H1 (cell line): ENCODE data around the gene ANGPTL8. TPM values are rescaled to one million over a fixed set of nuclear protein-coding genes. Genes with fewer than 3 reads are reported as not detected.

Experiments used
- CTCF ChIA-PET: fragments of 300-600 bp; sonication (Branson Sonifier 250); formaldehyde crosslinking; loops from one replicate; lab custom pipeline; 2021; ENCODE audit not compliant: partially characterized antibody; lab: Charles Lee
- POLR2A ChIA-PET: fragments of 300-600 bp; sonication (Branson Sonifier 250); formaldehyde crosslinking; loops from one replicate; lab custom pipeline; 2021; ENCODE audit warnings: inconsistent platforms; ENCODE audit not compliant: partially characterized antibody; lab: Charles Lee
- DNase-seq, 2 experiments: peaks; one replicate each; pipeline versions ENCODE4 v3.0.0 to v3.0.0-alpha.2; 2010 to 2022; ENCODE audit warnings: low spot score in 2 of 2, low read depth in 1 of 2, mixed read lengths in 1 of 2
- FAIRE-seq: peaks from 2 replicates; lab custom pipeline; 2011; peaks lifted over from hg19 to GRCh38; lab: Jason Lieb, UNC
- H2AFZ ChIP-seq: 2 replicates; pipeline ENCODE4 v1.8.1; 2012; ENCODE audit warnings: low read length, inconsistent platforms
- H2AK5ac ChIP-seq: 2 replicates; pipeline ENCODE4 v1.6.1; 2013; ENCODE audit warnings: low read depth, low read length
- H2BK120ac ChIP-seq: replicated peaks from 2 replicates; pipeline ENCODE3; 2013; ENCODE audit warnings: low read depth, low read length, inconsistent platforms
- H2BK12ac ChIP-seq: 2 replicates; pipeline ENCODE4 v1.6.1; 2013; ENCODE audit warnings: low read depth, low read length
- H2BK15ac ChIP-seq: 2 replicates; pipeline ENCODE4 v1.6.1; 2013; ENCODE audit warnings: low read length
- H2BK20ac ChIP-seq: 2 replicates; pipeline ENCODE4 v1.6.1; 2013; ENCODE audit warnings: low read length
- H2BK5ac ChIP-seq: 2 replicates; pipeline ENCODE4 v1.6.1; 2013; ENCODE audit warnings: low read depth, low read length
- H3K14ac ChIP-seq: 2 replicates; pipeline ENCODE4 v1.6.1; 2013; ENCODE audit warnings: inconsistent platforms; ENCODE audit not compliant: insufficient read length
- H3K18ac ChIP-seq: 2 replicates; pipeline ENCODE4 v1.6.1; 2013; ENCODE audit warnings: low read length; ENCODE audit errors: extremely low read depth
- H3K23ac ChIP-seq: 2 replicates; pipeline ENCODE4 v1.6.1; 2013; ENCODE audit warnings: inconsistent platforms; ENCODE audit not compliant: insufficient read length
- H3K23me2 ChIP-seq: 2 replicates; pipeline ENCODE4 v1.6.1; 2013; ENCODE audit warnings: low read depth, low read length
- H3K27ac ChIP-seq: 2 replicates; pipeline ENCODE4 v1.6.1; 2011; ENCODE audit warnings: low read depth, low read length, inconsistent platforms
- H3K27me3 ChIP-seq, 4 experiments: replicated peaks in 1 of 4; 1 replicate in 1 of 4; 2 replicates in 3 of 4; pipeline versions ENCODE4 v1.6.1 to v1.8.1; 2011 to 2013; ENCODE audit warnings: low read length in 3 of 4, mild to moderate bottlenecking in 3 of 4, inconsistent platforms in 2 of 4, mixed read lengths in 2 of 4, moderate library complexity in 1 of 4; ENCODE audit not compliant: control insufficient read depth in 3 of 4, insufficient read depth in 3 of 4; ENCODE audit errors: extremely low read depth in 1 of 4
- H3K36me3 ChIP-seq, 4 experiments: 2 replicates each; pipeline versions ENCODE4 v1.6.1 to v1.8.1; 2011 to 2013; ENCODE audit warnings: mild to moderate bottlenecking in 4 of 4, low read length in 3 of 4, moderate library complexity in 2 of 4, control low read depth in 1 of 4, inconsistent platforms in 1 of 4; ENCODE audit not compliant: insufficient read depth in 4 of 4, control insufficient read depth in 2 of 4
- H3K4ac ChIP-seq: replicated peaks from 2 replicates; pipeline ENCODE3; 2013; ENCODE audit warnings: low read length, low read depth, mixed read lengths, inconsistent platforms; ENCODE audit not compliant: insufficient read length
- H3K4me1 ChIP-seq, 4 experiments: replicated peaks in 1 of 4; 1 replicate in 1 of 4; 2 replicates in 3 of 4; pipeline versions ENCODE4 v1.6.1 to v1.8.1; 2011 to 2013; ENCODE audit warnings: low read length in 3 of 4, inconsistent platforms in 2 of 4, mixed read lengths in 1 of 4; ENCODE audit not compliant: insufficient read depth in 4 of 4, control insufficient read depth in 3 of 4
- H3K4me2 ChIP-seq, 2 experiments: 2 replicates each; pipeline versions ENCODE4 v1.6.1 to v1.8.1; 2011 to 2013; ENCODE audit warnings: low read depth in 2 of 2, low read length in 2 of 2, control low read depth in 1 of 2, inconsistent platforms in 1 of 2, mild to moderate bottlenecking in 1 of 2; ENCODE audit not compliant: insufficient read depth in 1 of 2
- H3K4me3 ChIP-seq, 4 experiments: fragments of 200-600, 300-600 bp in 1 of 4; sonication (generic), shearing (Covaris generic), sonication (Bioruptor Twin) in 1 of 4; 2 replicates each; pipeline versions ENCODE4 v1.5.1 to v1.8.1; 2011 to 2016; ENCODE audit warnings: low read length in 4 of 4, low read depth in 3 of 4, control low read depth in 2 of 4, inconsistent platforms in 2 of 4, mild to moderate bottlenecking in 2 of 4, mixed read lengths in 1 of 4, moderate library complexity in 1 of 4; ENCODE audit not compliant: insufficient read depth in 2 of 4; ENCODE audit errors: extremely low read depth in 1 of 4
- H3K56ac ChIP-seq: replicated peaks from 2 replicates; pipeline ENCODE3; 2013; ENCODE audit warnings: low read depth, mild to moderate bottlenecking, mixed read lengths, low read length, inconsistent platforms; ENCODE audit not compliant: insufficient read length
- H3K79me1 ChIP-seq: 2 replicates; pipeline ENCODE4 v1.6.1; 2013; ENCODE audit warnings: low read depth, low read length, control low read depth
- H3K79me2 ChIP-seq, 2 experiments: 2 replicates each; pipeline versions ENCODE4 v1.6.1 to v1.8.1; 2012 to 2013; ENCODE audit warnings: low read length in 2 of 2, mild to moderate bottlenecking in 2 of 2, inconsistent platforms in 1 of 2; ENCODE audit not compliant: insufficient read depth in 2 of 2, control insufficient read depth in 1 of 2
- H3K9ac ChIP-seq, 4 experiments: replicated peaks in 1 of 4; 1 replicate in 1 of 4; 2 replicates in 3 of 4; pipeline versions ENCODE4 v1.6.1 to v1.8.1; 2011 to 2013; ENCODE audit warnings: low read depth in 3 of 4, low read length in 3 of 4, control low read depth in 2 of 4, mild to moderate bottlenecking in 2 of 4, moderate library complexity in 2 of 4, inconsistent platforms in 1 of 4; ENCODE audit errors: extremely low read depth in 1 of 4
- H3K9me3 ChIP-seq, 2 experiments: 2 replicates each; pipeline versions ENCODE4 v1.6.1 to v1.8.1; 2012 to 2013; ENCODE audit warnings: mild to moderate bottlenecking in 2 of 2, moderate library complexity in 2 of 2, control low read depth in 1 of 2, inconsistent platforms in 1 of 2, low read depth in 1 of 2, low read length in 1 of 2, mixed read lengths in 1 of 2; ENCODE audit not compliant: insufficient read depth in 2 of 2
- H4K20me1 ChIP-seq, 2 experiments: replicated peaks in 1 of 2; 2 replicates each; pipeline versions ENCODE3 to v1.8.1; 2011 to 2013; ENCODE audit warnings: inconsistent platforms in 2 of 2, low read length in 2 of 2, mild to moderate bottlenecking in 1 of 2; ENCODE audit not compliant: insufficient read depth in 2 of 2, control insufficient read depth in 1 of 2
- H4K5ac ChIP-seq: 2 replicates; pipeline ENCODE4 v1.6.1; 2013; ENCODE audit warnings: low read length, low read depth, mixed read lengths, inconsistent platforms; ENCODE audit not compliant: insufficient read length
- H4K8ac ChIP-seq: 2 replicates; pipeline ENCODE4 v1.8.0; 2013; ENCODE audit warnings: mild to moderate bottlenecking, moderate library complexity, low read length, inconsistent platforms; ENCODE audit not compliant: insufficient read depth; ENCODE audit errors: extremely low read depth
- H4K91ac ChIP-seq: replicated peaks from 2 replicates; pipeline ENCODE3; 2013; ENCODE audit warnings: low read length, mixed read lengths, inconsistent platforms; ENCODE audit not compliant: insufficient read length
- CBX8 ChIP-seq: fragments of 300-800, 300-1000 bp; sonication (generic); IDR thresholded peaks from 2 replicates; pipeline ENCODE4 v1.7.1; 2016; ENCODE audit warnings: low read depth, low read length, borderline replicate concordance
- CEBPB ChIP-seq: IDR thresholded peaks from 2 replicates; pipeline ENCODE4 v1.6.1; 2012; ENCODE audit warnings: low read depth, low read length
- EZH2 ChIP-seq: fragments of 200-600 bp; sonication (generic); IDR thresholded peaks from 2 replicates; pipeline ENCODE4 v1.7.1; 2012; ENCODE audit warnings: low read depth, mild to moderate bottlenecking, moderate library complexity, low read length, inconsistent platforms; ENCODE audit not compliant: severe bottlenecking
- HDAC6 ChIP-seq: IDR thresholded peaks from one replicate; pipeline ENCODE4 v1.7.1; 2012; ENCODE audit warnings: low read depth, mild to moderate bottlenecking, inconsistent platforms, low read length, moderate library complexity
- KDM5A ChIP-seq: fragments of 200-600 bp; IDR thresholded peaks from 2 replicates; pipeline ENCODE4 v1.7.1; 2012; ENCODE audit warnings: mild to moderate bottlenecking, low read length, inconsistent platforms, mixed read lengths
- NRF1 ChIP-seq: IDR thresholded peaks from 2 replicates; pipeline ENCODE4 v1.6.1; 2011; ENCODE audit warnings: mild to moderate bottlenecking, low read depth, low read length, improper control_type of control experiment
- POLR2A ChIP-seq, 2 experiments: IDR thresholded peaks; 1 replicate in 1 of 2; 2 replicates in 1 of 2; pipeline ENCODE4 v1.6.1; 2011; ENCODE audit warnings: low read depth in 2 of 2, low read length in 2 of 2, mild to moderate bottlenecking in 2 of 2; ENCODE audit errors: control extremely low read depth in 1 of 2
- POLR2AphosphoS5 ChIP-seq: IDR thresholded peaks from 2 replicates; pipeline ENCODE4 v1.6.1; 2011; ENCODE audit warnings: low read depth, low read length
- SIX5 ChIP-seq: IDR thresholded peaks from 2 replicates; pipeline ENCODE4 v1.6.1; 2011; ENCODE audit warnings: mild to moderate bottlenecking, low read depth, low read length
- TAF1 ChIP-seq: IDR thresholded peaks from 2 replicates; pipeline ENCODE4 v1.6.1; 2011; ENCODE audit warnings: mild to moderate bottlenecking, low read depth, low read length
- WGBS, 2 experiments: shearing (Covaris generic) in 1 of 2; methylation state at CpG; one replicate each; pipeline versions ENCODE4 v1.1.6 to v1.1.7; 2013 to 2015; ENCODE audit warnings: low lambda C conversion rate in 2 of 2, mixed read lengths in 2 of 2, inconsistent platforms in 1 of 2, low coverage in 1 of 2, missing lambda C conversion rate in 1 of 2; ENCODE audit not compliant: insufficient replicate concordance in 2 of 2, insufficient coverage in 1 of 2, insufficient read length in 1 of 2; ENCODE audit errors: extremely low coverage in 1 of 2, missing lambda C conversion rate in 1 of 2; 5-methylcytosine and 5-hydroxymethylcytosine counted together
- polyA plus RNA-seq, 7 experiments: library from polyadenylated mRNA; depleted of rRNA in 3 of 7; stranded (reverse) in 5 of 7; unstranded in 2 of 7; fragments of >200 nt in 5 of 7; fragments of 200-250 nt in 2 of 7; gene quantifications; 1 replicate in 5 of 7; 2 replicates in 1 of 7; 4 replicates in 1 of 7; pipeline versions ENCODE4 v1.2.1 to v1.2.3, GENCODE V29; 2011 to 2013; ENCODE audit warnings: missing spikeins in 2 of 7, mixed read lengths in 2 of 7
- total RNA-seq: library from RNA; stranded (reverse); fragmentation: NEBNext Ultra II Directional; extraction: Animal tissue kit (Norgen Biotek cat#: 25700); gene quantifications from 2 replicates; pipeline ENCODE4 v1.2.1, GENCODE V29; 2021

The ANGPTL8 gene
- total and polyA plus RNA-seq, 2 of the 8 experiments (the other 6 are each of a cell fraction or from before 2014, with no cell fraction given): not detected

DNA sequence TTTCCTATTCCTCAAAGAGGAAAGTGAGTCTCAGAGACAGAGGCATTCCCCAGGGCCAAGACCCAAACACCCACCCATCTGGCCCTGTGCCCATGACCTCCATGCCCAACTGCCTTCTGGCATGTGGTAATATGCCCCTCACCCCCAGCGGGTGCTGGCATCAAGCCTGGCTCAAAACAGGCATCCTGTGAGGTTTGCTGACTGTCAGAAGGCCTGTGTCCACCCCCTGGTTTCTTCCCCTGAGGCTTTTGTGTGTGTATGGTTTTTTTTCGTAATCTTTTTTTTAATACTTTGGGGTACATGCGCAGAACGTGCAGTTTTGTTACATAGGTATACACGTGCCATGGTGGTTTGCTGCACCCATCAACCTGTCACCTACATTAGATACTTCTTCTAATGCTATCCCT, 34.5 kb upstream of the ANGPTL8 start:
- TF ChIP-seq CEBPB: no peak
- no peak for TF ChIP-seq NRF1
- TF ChIP-seq SIX5: no peak
- no peak for TF ChIP-seq POLR2A (IDR thresholded peaks at IDR 0.05; ENCODE audit: control extremely low read depth in 1 of 2, low read depth in 2 of 2, low read length in 2 of 2)
- TF ChIP-seq CBX8: no peak
- TF ChIP-seq EZH2: no peak
- no peak for TF ChIP-seq TAF1
- TF ChIP-seq KDM5A: no peak
- TF ChIP-seq POLR2AphosphoS5: no peak
- no peak for TF ChIP-seq HDAC6
- Histone ChIP-seq H2AK5ac (no peak overlapping the region), H3K27ac (no peak overlapping the region), H3K9me3 (no peaks in the 10 kb centered on the region), H4K8ac (no peak overlapping the region), H2BK120ac (no peak overlapping the region), H3K4ac (no peak overlapping the region), H3K79me2 (no peaks in the 10 kb centered on the region), H3K14ac (no peak overlapping the region), H2BK12ac (no peak overlapping the region), H3K4me2 (no peak overlapping the region), H2BK5ac (no peak overlapping the region), H3K79me1 (no peaks in the 10 kb centered on the region), H3K9ac (no peak overlapping the region), H3K23me2 (no peaks in the 10 kb centered on the region; the same call in 1 of the 2 replicates), H4K20me1 (peaks cover 0 to 3% of the 10 kb centered on the region in 2 experiments), H2BK15ac (no peak overlapping the region), H3K4me1 (no peaks in the 10 kb centered on the region; a peak in 1 of 7 replicates), H3K56ac (no peak overlapping the region), H4K91ac (no peak overlapping the region), H3K23ac (no peak overlapping the region), H3K27me3 (no peaks in the 10 kb centered on the region), H3K4me3 (no peak overlapping the region), H3K36me3 (peaks cover 0 to 6% (median 3%) of the 10 kb centered on the region in 4 experiments; a peak in 3 of 8 replicates), H3K18ac (no peak overlapping the region), H2BK20ac (no peak overlapping the region), H2AFZ (no peak overlapping the region), H4K5ac (no peak overlapping the region)
- 84% methylated on average over 5 of the region's 5 CpGs; no CpG with 5 or more reads in 1 of the 2 experiments for WGBS, 2 experiments
- DNase-seq (no peak), FAIRE-seq (no peak)
- ChIA-PET CTCF (interaction anchor here (0.7 to 2.8 kb wide), 8 partner anchors 12 to 111 kb away, joined by 3 to 18 read pairs (median 4); no protein-coding TSS in a partner anchor), POLR2A (interaction anchor here (1.4 kb wide), 1 partner anchor 49 kb away, joined by 3 read pairs; the partner anchor contains the start of gene SPC24)
